NCI-H1417 (cell line): ENCODE results near the gene PHF21A.
"Not testable (repeated sequence)": the region's sequence is repeated elsewhere in the genome, so short reads cannot be mapped to it uniquely, and the experiment has no call there.

Experiments
- DNase-seq, 3 experiments: peaks; one replicate each; lab custom pipeline; 2025; lab: John Stamatoyannopoulos, UW

The PHF21A gene

GRCh38 chr11:46120346-46121300 is 631 bp downstream of the PHF21A start:
- DNase-seq = peak; percentile 35 to 89 (median 79)

DNA sequence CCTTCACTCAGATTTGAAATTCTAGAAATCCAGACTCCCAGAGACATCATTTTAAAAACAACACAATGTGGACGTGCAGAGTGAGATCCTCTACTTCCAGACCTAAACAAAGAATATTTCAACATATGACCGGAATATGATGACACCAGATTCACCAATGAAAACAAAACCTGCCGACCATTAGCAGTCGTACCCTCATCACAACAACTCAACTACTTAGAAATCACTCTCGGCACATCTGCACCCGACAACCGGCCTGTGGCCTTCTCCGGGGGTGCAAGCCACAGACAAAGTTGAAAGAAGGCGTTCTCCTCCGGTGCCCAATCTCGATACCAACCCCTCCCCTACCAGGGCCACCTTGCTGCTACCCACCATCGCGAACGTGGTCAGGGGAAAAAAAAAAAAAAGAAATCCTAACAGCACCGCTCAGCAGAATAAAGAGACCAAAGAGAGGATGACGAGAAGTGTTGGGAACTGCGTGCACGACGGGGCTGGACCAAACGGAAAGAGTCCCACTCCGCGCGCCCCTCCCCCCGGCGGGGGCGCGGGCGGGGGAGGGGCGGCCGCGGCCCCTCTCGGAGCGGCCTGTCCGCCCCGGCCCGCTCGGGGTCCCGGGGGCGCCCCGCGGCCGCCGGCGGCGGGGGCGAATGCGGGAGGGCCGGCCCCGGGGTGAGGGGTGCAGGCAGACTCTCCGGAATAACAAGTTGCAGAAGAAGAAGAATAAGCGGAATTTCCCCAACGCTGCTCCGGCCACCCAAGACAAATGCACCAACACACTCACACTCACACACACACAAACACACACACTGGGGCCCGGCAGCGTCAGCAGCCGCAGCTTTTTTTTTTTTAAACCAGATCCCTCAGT is 1.7 kb downstream of the PHF21A start:
- DNase-seq = peak; percentile 54 to 70 (median 67)

DNA sequence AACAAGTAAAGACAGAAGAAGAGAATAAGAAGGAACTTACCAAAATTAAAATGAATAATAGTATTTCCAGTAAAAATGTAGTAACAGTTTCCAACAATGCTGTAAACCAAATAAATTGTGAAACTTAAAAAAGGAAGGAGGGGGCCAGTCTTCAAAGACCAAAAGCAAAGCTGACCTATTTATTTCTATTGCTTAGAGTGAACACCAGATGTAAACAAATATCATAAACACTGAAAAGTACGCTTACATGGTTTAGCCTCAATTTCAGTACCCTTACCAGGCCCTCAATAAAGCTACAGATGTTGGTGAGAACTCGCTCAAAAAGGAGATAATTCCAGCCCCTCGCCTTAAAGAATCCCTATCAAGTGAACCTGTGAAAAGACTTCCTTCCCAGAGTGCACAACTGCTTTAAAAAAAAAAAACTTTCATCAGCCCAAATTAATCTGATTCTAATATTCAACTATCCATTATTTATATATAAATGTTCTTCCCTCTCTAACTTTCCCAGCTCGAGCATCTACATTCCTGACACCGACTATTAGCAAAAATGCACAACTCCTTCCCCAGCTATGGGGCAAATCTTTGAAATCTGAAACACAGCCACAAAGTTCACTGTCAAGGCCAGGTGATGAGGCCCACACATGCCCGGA is 2.4 kb downstream of the PHF21A start:
- DNase-seq = no peak

GRCh38 chr11:46117842-46118241 is 3.4 kb downstream of the PHF21A start:
- no peak for DNase-seq

- DNase-seq = not testable (repeated sequence)
Measured at GRCh38 chr11:46116712-46117037, 4.6 kb downstream of the PHF21A start.

DNA sequence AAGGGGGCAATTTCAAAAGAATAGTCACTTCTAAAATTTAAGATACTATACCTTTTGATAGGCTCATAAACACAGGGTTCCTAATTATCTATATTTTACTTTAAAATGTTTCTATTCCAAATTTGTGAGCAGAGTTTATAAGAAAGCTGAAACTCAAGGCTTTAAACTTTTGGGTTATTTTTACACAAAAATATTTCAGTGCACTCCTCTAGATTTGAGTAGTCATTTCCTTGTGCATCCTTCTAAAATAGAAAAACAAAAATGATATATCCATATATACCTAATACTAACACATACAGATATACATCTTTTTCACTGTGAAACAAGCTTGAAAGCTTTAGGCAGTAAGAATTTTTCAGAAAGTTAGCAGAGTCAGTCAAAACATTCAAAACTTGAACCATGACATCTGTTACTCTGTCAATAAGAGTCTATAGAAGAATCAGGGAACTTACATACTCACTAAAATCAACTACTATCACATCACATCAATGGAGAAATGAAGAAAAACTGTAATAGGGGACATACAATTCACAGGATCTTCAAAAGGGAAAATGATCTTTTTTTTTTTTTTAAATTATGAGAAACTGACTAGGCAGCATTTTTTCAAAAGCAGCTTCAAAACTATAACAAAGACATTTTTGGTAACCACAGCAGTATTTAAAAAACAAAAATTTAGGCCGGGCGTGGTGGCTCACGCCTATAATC is 5.1 kb downstream of the PHF21A start:
- no peak for DNase-seq

DNA sequence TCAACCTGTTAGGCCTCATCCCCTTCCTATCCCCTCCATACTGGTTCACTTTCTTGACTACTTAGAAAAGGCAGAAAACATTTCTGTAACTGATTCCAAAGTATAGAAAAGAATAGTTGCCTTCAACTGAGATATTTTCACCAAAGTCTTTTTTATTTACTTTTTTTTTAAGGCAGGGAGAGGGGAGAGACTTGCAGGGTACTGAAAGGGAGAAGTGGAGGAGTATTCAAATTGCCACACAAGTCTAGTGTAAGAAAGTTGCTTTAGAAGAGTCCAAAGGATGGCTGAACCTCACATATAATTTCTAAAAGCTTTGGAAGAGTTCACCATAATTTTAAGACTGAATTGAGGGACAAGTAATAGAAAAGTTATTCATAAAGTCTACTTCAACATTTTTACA is 6.3 kb downstream of the PHF21A start:
- no peak for DNase-seq

- DNase-seq = no peak
Measured at GRCh38 chr11:46114378-46114777, 6.9 kb downstream of the PHF21A start.

- DNase-seq = peak; percentile 6 to 56 (median 55)
Measured at GRCh38 chr11:46112961-46113607, 8.2 kb downstream of the PHF21A start.

DNA sequence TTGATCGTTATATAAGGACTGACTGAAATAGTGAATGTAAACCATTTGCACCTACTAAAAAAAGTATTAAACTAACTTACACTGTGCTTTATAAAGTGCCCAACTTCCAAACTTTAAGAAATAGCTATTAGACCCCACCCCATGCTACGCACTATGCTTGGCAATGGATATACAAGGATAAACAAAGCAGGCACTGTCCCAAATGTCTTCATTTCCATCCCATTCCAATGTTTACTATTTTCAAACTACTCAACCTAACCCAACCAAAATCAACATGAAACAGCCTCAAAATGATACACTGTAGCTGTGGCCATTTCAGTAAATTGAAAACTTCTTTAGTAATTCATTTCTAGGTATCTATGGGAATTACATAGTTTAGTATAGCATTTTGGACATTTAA is 12.5 kb downstream of the PHF21A start:
- DNase-seq = no peak

GRCh38 chr11:46107780-46108179 is 13.5 kb downstream of the PHF21A start:
- no peak for DNase-seq

DNA sequence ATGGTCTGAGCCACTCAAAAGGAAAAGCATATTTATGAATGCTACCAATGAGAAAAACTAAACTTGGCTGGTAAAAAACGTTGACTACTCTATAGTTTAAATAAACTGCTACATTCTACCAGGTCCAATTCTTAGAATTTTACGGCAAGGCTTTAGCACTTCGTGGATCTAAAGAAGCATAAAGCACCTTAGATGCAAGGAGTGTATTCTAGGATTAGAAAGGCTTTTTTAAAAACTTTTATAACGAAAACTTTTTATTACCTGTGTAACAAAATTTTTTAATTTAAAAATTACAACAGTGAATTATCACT is 13.9 kb downstream of the PHF21A start:
- no peak for DNase-seq

GRCh38 chr11:46106530-46107407 is 14.5 kb downstream of the PHF21A start:
- DNase-seq = no peak

DNA sequence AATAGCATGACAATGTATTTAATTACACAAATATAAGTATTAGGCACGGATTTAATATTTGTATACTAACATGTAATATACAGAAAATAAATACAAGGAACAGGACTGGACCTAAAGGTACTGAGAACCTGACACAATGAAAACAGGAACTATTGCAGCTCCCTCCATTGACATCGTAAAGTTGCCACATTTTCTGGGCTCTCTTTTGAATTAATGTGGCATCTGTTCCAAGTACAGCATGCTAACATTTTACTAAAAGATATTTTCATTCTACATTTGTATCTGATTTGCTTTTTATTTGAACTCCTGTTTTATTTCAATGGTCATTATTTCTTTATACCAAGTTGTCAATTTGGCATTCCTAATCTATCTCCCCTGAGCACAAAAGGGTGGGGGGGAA is 15.3 kb downstream of the PHF21A start:
- DNase-seq = no peak

DNA sequence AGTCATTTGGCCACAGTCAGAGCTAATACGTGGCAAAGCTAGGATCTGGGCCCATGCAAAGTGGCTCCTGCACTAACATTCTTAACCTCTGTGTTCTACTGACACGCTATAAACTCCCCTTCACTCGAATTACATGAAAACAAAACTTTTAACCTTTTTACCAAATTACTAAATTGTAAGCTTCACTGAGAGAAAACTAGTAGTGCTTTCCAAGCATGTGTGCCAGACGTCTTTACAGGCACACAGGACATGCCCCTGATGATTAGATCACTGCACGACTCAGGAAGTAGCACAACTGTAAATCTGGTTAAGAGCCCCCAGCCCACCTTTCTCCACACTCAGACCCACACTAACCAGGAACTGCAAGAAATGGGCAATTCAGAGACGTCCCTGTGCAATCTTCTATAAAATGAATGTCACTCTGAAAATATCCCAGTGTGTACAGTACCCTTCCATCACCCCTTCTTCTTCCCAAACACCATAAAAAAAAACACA is 16.1 kb downstream of the PHF21A start:
- no peak for DNase-seq

DNA sequence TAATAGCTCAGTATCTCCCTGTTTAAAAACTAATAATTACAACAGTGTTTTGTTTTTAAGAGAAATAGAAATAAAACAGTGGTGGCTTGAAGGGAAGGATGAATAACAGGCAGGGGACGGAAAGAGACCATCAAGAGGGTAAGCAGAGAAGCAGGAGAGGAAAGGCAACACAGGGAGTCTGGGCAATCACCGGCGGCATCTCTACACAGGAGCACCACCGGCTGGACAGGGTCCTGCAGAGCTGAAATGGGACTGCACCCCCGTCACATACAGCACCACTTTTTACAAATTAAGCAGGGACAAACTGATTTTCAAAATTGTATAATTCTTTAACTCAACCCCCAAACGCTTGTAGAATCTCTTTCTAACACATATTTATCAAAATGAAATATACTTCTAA is 18.4 kb downstream of the PHF21A start:
- no peak for DNase-seq

DNA sequence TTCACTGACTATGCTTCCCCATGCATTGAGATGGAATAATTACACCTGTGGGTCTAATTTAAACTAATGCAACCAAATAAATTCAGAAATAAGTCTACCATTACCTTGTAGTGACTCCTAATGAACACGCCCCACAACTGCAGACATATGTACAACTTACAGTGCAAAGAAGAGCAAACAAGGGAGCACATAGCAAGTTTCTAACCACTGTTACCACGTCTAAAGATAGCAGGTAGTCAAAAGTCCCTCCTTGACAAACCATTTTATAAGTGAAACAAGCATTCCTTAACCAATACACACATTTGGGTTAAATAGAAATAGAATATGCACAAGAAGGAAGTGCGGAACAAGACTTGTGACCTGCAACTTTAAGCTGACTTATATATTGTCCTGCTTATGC is 20.6 kb downstream of the PHF21A start:
- no peak for DNase-seq

- no peak for DNase-seq
Measured at GRCh38 chr11:46099963-46100316, 21.3 kb downstream of the PHF21A start.

GRCh38 chr11:46090375-46090774 is 30.9 kb downstream of the PHF21A start:
- no peak for DNase-seq

DNA sequence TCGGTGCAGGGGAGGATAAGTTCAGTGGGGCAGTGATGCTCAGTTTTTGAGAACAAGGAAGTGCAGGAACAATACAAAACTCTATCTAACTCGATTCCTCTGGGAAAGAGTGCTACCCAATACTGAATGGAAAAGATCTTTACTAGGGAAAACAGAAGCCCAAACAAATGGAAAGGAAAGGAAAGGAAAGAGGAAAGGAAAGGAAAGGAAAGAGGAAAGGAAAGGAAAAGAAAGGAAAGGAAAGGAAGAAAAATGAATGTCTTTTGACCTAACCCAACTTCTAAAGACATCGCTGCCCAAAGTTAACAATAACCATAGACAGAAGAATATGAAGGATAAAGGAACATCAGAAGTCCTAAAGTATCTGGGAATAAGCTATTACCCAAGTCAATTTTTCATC is 41.6 kb downstream of the PHF21A start:
- no peak for DNase-seq
